ENCODE data around the gene FTSJ3. TPM values are rescaled to one million over a fixed set of nuclear protein-coding genes. Genes with fewer than 3 reads are reported as not detected.

The FTSJ3 gene
- total and polyA plus RNA-seq, 4 donors = 10.5 to 31.1 (median 19.2) TPM

- Histone ChIP-seq H3K4me1 (ENCODE audit: control insufficient read depth in 4 of 4, insufficient read depth in 4 of 4, low read length in 3 of 4) (peaks cover 5 to 25% (median 19%) of the 10 kb centered on the region in 4 donors), H3K36me3 (ENCODE audit: control insufficient read depth in 4 of 4, insufficient read depth in 3 of 4, low read depth in 1 of 4, low read length in 3 of 4) (peaks cover 0 to 5% (median 0%) of the 10 kb centered on the region in 4 donors), H3K27ac (ENCODE audit: low read depth in 1 of 2, low read length in 2 of 2) (peak overlapping the region in 1 of 2 donors; percentile 95), H3K9me3 (ENCODE audit: control insufficient read depth in 4 of 4, low read length in 3 of 4) (no peaks in the 10 kb centered on the region), H3K4me3 (ENCODE audit: low read depth in 1 of 3, low read length in 3 of 3) (peak overlapping the region in 2 of 3 donors; percentile 70 to 93), H3K9ac (ENCODE audit: low read depth in 1 of 2, low read length in 2 of 2) (peak overlapping the region; percentile 79 to 95), H3K27me3 (ENCODE audit: control insufficient read depth in 4 of 4, insufficient read depth in 4 of 4, low read length in 3 of 4) (no peaks in the 10 kb centered on the region)
- WGBS = 41% methylated on average over 8 of the region's 8 CpGs
- DNase-seq (ENCODE audit: low spot score) = no peak
- TF ChIP-seq, protein P1, sequence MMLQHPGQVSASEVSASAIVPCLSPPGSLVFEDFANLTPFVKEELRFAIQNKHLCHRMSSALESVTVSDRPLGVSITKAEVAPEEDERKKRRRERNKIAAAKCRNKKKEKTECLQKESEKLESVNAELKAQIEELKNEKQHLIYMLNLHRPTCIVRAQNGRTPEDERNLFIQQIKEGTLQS (IDR thresholded peaks at IDR 0.05) = no peak
- no peak for TF ChIP-seq HNF4A (conservative IDR thresholded peaks at IDR 0.05)
- no peak for TF ChIP-seq EGR1 (IDR thresholded peaks at IDR 0.05; ENCODE audit: low read depth in 2 of 2)
- no peak for TF ChIP-seq YY1 (IDR thresholded peaks at IDR 0.05)
- no peak for TF ChIP-seq SP1 (IDR thresholded peaks at IDR 0.05)
- no peak for TF ChIP-seq FOXA2 (IDR thresholded peaks at IDR 0.05)
- TF ChIP-seq, protein P2, sequence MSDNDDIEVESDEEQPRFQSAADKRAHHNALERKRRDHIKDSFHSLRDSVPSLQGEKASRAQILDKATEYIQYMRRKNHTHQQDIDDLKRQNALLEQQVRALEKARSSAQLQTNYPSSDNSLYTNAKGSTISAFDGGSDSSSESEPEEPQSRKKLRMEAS (IDR thresholded peaks at IDR 0.05) = no peak
- TF ChIP-seq REST (IDR thresholded peaks at IDR 0.05) = no peak
- no peak for TF ChIP-seq RXRA (IDR thresholded peaks at IDR 0.05)
- TF ChIP-seq, protein P3, sequence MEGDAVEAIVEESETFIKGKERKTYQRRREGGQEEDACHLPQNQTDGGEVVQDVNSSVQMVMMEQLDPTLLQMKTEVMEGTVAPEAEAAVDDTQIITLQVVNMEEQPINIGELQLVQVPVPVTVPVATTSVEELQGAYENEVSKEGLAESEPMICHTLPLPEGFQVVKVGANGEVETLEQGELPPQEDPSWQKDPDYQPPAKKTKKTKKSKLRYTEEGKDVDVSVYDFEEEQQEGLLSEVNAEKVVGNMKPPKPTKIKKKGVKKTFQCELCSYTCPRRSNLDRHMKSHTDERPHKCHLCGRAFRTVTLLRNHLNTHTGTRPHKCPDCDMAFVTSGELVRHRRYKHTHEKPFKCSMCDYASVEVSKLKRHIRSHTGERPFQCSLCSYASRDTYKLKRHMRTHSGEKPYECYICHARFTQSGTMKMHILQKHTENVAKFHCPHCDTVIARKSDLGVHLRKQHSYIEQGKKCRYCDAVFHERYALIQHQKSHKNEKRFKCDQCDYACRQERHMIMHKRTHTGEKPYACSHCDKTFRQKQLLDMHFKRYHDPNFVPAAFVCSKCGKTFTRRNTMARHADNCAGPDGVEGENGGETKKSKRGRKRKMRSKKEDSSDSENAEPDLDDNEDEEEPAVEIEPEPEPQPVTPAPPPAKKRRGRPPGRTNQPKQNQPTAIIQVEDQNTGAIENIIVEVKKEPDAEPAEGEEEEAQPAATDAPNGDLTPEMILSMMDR (IDR thresholded peaks at IDR 0.05; ENCODE audit: low read depth, low read length, missing input control) = no peak
- no peak for TF ChIP-seq NR2F2 (IDR thresholded peaks at IDR 0.05)
- TF ChIP-seq GABPA (IDR thresholded peaks at IDR 0.05 in 1 of 2, conservative IDR thresholded peaks at IDR 0.05 in 1 of 2) = no peak
- TF ChIP-seq JUND (IDR thresholded peaks at IDR 0.05) = no peak
- TF ChIP-seq TAF1 (conservative IDR thresholded peaks at IDR 0.05) = no peak
- no peak for TF ChIP-seq ZBTB33 (IDR thresholded peaks at IDR 0.05)
- no peak for TF ChIP-seq HNF4G (IDR thresholded peaks at IDR 0.05)
- no peak for TF ChIP-seq RAD21 (IDR thresholded peaks at IDR 0.05)
These were observed 52.0 kb downstream of the FTSJ3 start for GRCh38 chr17:63775420-63775819.
